HG03139 (cell line): ENCODE data around the gene HOXC12.

Experiments used
- ATAC-seq: cut with Tn5 transposase; IDR thresholded peaks from one replicate; pipeline ENCODE4 v1.9.1; 2021; ENCODE audit not compliant: unreplicated experiment

The HOXC12 gene, protein sequence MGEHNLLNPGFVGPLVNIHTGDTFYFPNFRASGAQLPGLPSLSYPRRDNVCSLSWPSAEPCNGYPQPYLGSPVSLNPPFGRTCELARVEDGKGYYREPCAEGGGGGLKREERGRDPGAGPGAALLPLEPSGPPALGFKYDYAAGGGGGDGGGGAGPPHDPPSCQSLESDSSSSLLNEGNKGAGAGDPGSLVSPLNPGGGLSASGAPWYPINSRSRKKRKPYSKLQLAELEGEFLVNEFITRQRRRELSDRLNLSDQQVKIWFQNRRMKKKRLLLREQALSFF

DNA sequence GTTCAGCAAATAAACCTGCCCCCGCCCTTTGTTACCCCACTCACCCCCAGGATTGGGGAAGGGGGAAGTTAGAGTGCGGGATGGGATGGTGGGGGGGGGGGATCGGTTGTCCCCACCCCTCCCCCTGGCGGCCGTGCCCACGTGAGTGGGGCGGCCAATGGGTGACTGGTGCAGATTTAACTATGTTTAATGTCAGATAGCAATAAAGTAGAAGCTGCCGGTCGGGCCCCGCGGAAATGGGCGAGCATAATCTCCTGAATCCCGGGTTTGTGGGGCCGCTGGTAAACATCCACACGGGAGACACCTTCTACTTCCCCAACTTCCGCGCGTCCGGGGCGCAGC, at the start of gene HOXC12:
HOXC12 (plus strand) TSS at position 210 of the 342 bp plus-strand sequence; CDS start at position 237, 27 bp downstream.
- no peak for ATAC-seq

DNA sequence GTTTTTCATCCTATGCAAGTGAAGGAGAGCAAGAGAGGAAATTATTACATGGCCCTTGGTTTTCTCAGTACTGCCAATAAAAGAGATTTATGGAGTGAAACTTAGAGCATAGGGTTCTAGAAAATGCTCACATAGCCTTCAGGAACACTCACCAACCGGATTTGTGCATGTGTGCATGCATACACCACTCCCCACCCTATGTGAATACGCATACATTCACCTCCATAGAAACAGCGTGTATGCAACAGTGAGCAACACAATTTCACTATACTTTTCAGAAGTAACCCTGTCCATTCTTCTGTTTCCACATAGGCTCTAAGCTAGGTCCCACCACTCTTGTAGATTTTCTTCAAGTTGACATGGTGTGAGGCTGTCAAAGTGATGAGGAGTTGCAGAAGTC, 47.6 kb upstream of the HOXC12 start:
- no peak for ATAC-seq

DNA sequence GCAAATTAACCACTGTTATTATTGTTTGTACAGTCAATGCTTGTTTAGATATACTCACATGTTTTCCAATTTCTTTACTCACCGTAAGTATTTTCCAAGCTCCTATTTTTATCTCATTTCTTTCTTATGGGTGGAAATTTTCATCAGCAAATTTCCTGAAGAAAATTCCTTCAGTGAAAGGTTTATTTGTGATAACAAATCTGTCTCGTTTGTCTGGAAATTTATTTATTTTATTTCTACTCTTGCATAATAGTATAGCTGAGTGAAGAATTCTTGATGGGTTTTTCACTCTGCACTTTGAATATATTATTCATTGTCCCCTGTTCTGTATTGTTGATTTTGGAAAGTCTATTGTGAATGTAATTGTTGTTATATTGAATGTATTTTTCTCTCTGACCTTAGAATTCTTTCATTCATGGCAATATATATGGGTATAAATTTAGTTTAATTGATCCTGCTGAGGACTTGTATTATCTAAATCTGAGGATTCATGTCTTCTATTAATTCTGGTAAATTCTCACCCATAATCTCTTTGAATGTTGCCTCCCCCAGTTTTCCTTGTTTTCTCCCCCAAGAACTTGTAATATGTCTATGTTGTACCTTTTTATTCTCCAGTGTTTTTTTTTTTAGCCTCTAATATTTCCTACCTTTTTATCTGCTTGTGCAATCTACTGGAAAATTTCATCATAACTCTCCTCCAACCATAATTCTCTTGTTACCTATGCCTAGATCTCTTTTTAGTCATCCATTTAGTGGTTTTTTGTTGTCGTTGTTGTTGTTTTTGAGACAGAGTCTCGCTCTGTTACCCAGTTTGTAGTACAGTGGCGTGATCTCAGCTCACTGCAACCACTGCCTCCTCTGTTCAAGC, 37.7 kb upstream of the HOXC12 start:
- ATAC-seq: no peak

DNA sequence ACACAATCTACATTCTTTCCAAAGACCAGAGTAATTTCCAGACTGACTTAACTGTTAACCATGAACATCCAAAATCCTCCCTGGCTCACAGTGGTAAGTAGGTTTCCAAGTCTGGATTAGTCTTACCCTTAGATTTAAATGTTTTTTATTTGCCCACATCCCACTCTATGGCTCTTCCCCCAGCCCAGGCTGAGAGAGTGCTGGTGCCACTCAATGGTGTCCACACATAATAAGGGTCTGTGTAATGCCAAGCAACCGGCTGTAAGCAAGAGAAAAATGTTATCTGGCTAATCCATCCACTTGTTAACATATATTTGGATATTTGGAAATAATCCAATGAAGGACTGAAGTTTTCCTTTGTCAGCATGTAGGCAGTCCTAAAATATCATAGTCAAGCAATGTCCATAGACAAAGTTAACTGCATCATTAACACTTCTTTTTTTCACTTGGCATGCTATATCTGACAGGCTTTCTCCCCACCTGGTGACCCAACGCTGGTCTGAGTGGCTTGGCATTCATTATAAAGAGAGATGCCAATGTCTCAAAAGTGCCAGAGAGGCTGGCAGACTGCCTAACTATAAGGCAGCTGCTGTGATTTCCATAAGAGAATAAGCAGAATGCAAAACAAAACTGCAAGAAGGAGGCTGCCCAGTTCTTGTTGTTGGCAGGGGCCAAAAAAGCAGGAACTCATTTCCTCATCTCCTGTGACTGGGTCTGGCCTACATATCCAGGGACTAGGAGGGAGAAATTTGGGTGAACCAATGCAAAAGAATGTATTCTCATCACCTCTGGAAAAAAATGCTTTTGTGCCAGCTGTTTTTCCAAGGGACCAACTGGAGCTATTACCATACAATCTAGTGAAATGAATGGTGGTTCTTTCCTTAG, 29.9 kb upstream of the HOXC12 start:
- no peak for ATAC-seq

DNA sequence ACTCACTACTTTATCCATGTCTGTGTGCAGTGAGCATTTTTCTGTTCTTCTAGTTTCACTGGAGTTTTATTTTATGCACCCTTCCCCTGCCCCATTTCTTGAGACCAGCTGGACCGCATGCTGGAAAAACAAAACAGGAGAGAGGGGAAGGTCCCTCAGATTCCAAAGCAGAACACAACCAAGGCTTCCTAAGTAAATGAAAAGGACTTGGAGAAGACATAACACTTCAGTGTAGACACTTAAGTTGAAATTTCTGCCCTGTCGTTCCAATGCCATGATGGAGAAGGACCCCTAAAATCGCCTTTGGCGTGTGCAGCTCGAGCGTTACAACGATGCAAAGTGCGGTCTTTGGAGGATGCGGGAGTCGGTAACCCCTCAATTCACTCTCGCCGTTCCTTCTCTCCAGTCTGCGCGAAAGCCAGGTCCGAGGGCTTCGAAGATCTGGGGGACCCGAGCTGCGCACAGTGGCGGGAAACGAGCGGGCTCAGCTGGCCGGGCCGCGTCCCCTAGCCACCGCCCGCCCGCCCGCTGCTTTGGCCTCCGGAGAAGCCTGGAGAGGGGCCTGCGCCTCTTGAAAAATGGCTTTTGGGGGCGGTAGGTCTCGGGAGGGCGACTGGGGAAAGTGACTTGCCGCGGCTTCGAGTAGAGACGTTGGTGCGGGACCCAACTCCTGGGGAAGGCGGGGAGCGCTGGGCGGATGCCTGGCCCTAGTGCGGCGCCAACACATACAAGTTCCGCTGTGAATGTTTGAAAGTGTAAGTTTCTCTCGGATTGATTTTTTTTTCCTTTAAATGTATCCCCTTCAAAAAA, 27.3 kb upstream of the HOXC12 start:
- no peak for ATAC-seq

DNA sequence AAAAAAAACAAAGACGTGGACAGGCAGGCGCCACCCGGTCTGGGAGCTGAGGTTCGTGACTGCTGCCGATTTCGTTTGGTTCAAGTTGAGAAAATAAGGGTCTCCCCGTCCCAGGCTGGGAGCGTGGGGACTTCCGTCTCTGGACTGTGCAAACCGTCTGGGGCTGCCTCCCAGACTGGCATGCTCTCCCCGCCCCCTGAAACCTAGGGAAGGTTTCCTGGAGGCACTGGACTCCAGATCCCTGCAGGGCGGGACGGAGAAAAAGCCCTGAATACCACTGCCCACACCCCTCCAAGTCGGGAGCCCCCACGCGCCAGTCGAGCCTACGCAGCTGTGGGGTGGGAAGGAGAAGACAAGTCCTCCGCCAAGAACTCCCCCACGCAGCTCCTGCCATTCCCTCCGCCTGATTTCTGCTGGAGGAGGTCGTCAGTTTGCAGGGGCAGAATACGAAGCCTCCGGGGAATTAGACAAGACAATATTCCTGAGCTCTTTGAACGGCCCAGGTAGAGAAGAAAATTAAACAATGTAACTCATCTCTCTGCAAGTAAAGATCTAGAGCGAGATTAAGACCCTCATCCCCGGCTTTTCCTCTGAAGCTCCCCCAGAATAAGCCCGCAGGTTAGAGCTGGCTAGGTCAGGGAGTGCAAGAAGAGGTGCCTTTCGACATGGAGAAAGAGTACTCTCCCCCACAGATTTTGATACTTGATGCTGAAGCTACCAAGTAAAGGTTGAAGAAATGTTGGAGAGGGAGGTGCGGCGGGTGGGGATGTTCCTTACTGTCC, 26.5 kb upstream of the HOXC12 start:
- no peak for ATAC-seq

DNA sequence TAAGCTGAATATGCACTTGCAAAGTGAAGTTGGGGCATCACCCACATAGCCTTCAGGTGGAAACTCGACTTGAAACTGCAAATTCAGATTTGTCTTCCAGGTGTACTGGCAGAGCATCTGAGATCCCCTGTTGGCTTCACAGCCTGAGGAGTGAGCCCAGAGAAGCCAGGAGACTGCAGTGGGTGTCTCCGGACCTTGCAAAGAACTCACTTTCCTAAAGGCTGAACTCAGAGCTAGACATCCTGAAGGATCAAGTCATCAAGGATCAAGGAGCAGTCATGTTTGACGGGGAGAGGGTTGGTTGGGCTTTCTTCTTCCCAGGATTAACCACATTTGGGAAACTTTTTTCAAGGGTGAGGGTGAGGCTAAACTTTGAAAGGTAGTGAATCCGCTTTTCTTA, 25.2 kb upstream of the HOXC12 start:
- ATAC-seq: no peak

DNA sequence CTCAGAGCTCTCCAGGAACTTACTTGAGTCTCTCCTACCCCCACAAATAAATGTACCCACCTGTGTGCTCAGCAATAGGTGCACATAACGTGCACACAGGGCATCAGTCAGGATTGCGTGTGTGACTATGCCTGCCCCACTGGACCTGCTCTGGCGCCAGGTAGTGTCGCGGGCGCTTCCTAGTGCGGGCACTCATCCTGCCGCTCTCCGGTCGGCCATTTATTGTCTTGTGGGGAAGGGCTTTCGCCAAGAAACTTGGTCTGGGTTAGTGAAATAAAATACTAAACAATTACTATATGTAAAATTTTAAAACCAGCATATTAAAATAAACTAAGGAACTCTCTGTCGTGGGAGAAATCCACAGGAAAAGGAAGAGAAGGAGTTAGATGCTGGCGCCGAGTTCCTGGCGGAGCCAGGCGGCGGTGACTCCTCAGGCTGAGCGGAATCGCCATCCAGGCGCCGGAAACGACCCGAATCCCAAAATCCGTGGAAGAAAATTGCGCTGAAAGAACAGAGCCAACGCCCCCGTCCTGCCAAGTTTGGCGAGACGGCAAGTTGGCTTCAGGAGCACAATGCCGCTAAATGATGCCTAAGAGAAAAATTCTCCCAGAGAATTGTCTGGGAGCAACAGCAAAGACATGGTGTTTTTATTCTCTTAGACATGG, 24.0 kb upstream of the HOXC12 start:
- ATAC-seq: no peak

DNA sequence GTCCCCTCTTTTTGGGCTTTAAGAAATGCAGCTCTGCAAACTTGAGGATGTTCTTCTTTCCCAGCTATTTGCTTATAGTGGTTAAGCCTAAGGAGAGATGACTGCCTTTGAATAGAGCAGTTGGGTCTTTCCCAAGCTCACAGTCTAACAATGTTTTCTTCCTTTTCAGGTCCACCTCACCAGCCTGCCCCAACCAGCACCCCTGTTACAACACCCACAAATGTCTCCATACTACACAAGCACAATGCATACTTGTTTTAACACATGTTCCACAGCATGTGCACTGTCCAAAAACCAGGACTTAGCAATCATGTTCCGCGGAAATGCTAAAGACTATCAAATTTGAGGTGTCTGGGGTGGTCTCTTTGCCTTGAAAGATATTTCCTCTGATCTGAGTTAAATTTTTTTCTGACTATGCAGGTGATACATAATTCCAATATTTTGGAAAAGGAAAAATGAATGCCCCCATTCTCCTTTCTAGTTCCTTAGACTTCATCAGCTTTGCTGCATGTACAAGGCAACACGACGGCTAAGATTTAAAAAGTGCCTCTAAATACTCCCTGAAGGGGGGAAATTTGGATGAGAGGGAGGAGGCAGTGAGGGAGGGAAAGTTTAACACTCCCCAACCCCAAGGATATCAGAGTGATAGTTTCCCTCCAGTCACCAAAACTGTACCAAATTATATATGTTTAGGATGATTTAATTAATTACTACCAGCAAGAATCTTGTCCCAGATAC, 22.7 kb upstream of the HOXC12 start:
- ATAC-seq: no peak

DNA sequence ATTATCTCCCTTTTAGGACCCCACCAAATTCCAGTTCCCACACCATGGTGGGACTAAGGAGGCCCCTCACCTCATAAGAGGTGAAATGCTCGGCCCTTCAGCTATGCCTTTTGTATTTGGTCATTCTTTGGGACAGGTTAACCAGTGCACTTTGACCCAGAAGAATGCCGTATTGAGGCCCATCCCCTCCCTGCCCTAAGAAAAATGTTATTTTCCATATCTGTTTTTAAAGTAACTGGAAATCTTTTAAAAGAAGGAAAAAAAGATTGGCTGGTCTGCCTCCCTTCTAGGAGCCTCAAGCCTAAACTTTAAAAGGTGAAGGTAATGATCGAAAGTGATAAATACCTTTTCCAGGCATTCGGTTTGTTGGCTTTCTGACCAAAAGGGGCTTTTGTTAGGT, 21.8 kb upstream of the HOXC12 start:
- ATAC-seq: no peak

DNA sequence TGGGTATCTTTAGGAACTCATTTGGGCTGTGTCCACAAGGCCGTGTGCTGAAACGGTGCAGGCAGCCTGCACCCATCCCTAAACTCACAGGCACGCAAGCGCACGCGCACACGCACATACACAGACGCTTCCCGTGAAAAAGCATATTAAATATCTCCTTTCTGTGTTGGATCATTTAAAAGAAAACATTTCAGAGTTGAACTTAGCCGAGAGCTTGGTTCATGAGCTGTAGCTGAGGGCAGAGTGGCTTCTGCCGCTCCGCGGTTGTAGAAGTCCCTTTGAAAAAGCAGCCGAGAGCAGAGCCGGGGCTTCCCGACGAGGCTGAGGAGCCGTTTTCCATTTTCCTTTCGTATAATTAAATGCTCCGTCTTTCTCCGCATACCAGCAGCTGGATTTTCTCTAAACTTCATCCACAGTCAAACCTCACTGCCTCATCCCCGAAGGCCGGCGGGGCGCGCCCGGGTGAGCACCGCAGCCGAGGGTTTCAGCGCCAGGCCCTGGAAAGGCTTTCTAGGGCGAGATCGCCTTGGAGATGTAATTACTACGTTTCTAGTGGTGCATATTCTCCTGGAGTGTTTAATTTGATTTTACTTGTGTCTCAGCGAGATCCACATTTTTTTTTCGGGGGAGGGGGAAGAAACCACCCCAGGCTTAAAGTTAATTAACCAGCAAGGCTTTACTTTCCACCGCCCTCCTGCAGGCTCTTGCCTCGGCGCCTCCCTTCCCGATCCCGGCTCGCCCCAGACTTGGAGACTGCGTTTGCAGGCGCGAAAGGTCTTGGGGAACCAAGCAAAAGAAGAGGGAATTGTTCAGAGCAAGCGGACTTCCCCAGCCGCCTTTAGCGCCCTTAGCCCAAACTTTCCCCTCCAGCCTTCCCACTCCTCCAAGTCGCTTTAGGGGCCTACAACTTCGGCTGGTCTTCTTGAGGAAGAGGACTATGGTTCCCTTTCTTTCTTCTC, 19.0 kb upstream of the HOXC12 start:
- ATAC-seq: no peak

DNA sequence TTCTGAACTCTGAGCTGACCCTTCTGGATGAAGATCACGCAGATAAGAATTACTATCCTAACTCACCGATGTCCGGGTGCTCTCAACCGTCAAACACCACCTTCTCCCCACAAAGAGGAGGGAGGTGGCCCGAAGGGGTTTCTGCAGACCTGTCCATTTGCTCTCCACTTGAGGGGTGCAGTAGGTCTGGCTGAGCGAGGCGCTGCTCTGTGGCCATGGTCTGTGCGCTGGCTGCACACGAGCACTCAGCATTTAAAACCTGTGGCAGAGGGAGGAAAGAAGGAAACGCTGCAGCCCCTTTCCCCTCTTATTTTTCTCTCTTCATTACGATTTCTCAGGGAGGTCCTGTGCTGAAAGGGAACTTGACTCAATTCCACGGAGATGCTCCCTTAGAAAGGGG, 17.6 kb upstream of the HOXC12 start:
- no peak for ATAC-seq

DNA sequence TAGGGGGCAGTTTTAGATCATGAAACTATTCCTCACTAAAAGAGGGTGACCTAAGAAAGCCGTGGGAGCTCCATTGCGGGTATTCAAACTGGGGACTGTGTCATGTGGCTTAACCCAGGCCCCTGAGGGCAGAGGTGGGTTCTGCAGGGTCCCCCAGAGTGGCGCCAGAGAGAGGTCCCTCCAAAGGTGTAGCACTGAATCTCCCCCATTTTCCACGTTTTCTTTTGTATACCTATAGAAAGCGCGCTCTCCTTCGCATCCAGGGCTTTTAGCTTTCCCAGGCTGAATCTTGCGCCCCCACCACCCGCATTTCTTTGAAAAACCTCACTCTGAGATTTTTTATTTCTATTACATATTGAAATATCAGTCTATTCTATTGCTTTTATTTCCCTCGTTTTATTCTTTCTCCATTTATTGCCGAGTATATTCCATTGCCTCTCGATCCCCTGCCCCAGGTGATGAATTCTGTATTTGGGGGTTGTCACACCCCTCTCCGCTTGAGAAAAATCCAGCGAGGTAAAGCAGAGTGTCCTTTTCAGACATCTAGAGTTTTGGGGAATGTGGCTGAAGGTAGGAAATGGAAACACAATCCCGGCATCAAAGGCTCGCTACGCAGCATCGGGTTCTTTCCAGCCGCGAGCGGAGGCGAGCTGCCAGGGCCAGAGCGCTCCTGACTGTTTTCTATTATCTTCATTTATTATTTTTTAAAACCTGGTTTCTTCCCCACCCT, 16.9 kb upstream of the HOXC12 start:
- no peak for ATAC-seq

DNA sequence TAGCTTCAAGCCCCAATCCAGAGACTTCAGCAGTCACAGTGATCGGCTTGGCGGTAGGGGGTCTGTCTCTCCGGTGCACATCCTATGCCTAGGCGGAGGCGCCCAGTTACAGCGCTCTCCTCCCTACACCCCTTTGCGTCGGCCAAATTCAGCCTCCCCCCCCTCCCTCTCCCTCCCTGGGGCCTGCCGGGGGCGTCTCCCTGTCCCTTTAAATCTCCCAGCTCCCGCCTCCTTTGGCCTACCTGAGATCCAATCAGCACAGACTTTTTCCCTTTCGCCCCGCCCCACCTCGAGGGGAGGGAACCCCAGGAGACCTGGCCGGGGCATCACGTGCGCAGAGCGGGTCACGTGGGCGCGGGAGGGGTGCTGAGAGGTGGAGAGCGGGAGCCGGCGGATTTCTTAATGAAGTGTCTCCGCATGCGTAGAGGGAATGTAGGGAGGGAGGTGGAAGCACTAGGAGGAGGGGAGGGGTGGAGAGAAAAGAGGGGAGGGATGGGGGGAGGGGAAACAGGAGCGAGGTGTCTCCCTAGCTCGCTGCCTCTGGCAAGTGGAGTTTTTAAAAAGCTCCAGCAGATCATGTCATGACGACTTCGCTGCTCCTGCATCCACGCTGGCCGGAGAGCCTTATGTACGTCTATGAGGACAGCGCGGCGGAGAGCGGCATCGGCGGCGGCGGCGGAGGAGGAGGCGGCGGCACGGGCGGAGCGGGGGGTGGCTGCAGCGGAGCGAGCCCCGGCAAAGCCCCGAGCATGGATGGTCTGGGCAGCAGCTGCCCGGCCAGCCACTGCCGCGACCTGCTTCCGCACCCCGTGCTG, 16.2 kb upstream of the HOXC12 start, which contains the start of gene HOXC13:
HOXC13 (plus strand) TSS at position 506 of the 815 bp plus-strand sequence; CDS start at position 582, 76 bp downstream.
- no peak for ATAC-seq

DNA sequence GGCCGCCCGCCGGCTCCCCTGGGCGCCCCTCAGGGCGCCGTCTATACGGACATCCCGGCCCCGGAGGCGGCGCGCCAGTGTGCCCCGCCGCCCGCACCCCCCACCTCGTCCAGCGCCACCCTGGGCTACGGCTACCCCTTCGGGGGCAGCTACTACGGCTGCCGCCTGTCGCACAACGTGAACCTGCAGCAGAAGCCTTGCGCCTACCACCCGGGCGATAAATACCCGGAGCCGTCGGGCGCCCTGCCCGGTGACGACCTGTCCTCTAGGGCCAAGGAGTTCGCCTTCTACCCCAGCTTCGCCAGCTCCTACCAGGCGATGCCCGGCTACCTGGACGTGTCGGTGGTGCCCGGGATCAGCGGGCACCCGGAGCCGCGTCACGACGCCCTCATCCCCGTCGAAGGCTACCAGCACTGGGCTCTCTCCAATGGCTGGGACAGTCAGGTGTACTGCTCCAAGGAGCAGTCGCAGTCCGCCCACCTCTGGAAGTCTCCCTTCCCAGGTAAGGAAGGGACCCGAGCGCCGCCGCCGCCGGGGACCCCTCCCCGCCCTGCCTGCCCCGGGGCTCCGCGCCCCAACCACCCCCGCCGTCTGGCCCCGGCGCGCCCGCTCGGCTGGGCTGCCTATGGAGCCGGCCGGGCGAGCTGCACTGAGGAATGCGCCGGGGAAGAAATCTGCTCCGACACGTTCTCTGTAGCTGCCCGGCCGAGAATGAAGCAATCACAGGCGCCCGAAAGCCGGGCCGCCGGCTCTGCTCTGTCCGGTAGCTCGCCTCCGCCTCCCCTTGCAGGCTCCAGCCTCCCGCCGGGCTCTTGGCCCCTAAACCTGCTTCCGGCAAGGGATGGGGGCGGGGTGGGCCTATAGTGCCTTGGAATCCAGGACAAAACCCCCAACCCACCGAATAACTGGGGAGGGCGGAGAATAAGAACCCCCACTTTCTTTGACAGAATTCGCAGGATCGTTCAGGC, 15.3 kb upstream of the HOXC12 start:
- ATAC-seq: no peak
